ENCODE results near the gene AKR1C4.

The AKR1C4 gene

DNA sequence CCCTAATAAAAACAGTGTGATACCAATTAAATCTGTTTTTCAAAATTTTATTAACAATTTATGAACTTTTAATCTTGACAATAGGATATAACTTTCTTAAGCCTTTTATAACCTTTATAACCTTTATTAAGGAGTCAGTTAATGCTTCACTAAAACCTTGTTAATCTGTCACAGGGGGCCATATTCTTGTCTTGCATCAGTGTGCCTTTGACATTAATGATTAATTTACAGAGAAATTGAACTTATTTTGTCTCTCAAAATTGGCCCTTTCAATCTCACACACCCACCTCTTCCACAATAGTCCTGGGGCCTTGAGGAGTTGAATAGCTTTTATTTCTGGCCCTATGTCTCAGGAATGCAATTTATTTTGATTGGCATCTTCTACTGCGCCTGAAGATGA is 68.5 kb downstream of the AKR1C4 start:
- FAIRE-seq: no peak
- no peak for DNase-seq (ENCODE audit: low spot score)

DNA sequence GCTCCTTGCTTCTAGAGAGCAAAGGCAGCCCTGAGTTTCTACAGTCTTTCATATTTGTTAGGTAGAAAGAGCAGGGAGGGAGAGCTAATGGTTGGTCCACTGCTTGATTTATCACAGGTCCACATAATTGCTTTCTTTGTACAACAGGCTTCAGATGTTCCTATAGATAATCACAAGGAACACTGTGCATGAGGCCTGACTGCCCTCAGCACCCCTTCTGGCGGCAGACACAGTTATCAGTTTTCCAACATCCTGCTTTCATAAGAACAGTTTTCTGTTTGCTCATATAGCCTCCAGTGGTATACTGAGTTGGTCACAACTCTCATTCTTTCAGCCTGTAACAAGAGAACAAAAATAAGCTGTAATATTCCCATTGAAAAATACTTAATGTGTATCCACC is 69.7 kb downstream of the AKR1C4 start:
- no peak for DNase-seq (ENCODE audit: low spot score)

DNA sequence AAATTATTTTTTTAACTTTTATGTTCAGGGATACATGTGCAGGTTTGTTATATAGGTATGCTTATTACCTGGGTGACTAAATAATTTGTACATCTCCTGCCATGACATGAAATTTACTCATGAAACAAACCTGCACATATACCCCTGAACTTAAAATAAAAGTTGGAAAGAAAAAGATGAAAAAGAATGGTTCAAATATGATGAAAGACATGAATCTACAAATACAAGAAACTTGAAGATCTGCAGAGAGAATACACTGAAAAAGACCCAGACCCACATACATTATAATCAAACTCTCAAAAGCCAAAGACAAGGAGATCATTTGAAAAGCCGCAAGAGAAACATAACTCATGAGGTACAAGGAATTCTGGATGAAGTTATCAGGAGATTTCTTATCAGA is 70.2 kb downstream of the AKR1C4 start:
- FAIRE-seq (no peak), DNase-seq (ENCODE audit: low spot score) (no peak)

More for the DNA sequence above, 69.7 kb downstream of the AKR1C4 start:
- no peak for FAIRE-seq

DNA sequence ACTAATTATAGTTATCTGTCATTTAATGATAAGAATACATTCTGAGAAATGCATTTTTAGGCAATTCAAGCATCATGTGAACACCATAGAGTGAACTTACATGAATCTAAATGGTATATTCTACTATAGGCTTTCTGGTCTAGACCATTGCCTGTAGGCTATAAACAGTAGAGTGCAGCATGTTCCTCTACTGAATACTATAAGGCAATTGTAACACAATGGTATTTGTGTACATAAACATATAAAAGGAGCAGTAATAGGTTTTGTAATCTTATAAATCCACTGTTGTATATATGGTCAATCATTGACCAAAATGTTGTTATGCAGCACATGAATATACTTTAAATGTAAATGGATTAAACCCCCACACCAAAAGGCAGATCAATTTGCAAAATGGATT is 71.6 kb downstream of the AKR1C4 start:
- FAIRE-seq: no peak
- DNase-seq (ENCODE audit: low spot score): no peak

All from urothelium cell line (cell line).